ENCODE data around the gene ITIH5.

Gene ITIH5

DNA sequence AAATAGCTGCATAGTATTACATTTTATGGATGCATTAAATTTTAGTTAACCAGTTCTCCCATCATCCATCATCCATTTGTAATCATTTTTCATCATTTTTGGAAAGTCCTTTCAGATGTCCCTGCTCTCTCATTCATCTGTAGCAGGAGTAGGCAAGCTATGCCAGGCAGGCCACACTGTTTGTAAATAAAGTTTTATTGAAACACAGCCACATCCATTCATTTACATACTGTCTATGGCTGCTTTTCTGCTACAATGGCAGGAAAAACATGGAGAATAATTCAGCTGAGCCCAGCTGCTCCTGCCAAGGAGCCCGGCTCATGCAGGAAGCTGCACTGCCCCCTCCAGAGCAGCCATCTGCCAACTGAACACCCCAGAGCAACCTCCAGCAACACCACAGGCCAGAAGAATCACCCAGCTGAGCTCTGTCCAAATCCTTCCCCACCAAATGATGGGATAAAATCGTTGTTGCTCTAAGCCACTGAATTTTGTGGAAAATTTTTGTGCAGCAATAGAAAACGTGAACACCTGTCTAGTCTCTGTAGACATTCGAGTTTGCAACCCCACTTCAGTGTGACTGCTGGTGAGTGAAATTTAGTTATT lies 19.6 kb downstream of the ITIH5 start:
- no peak overlapping the region for H3K27ac ChIP-seq

DNA sequence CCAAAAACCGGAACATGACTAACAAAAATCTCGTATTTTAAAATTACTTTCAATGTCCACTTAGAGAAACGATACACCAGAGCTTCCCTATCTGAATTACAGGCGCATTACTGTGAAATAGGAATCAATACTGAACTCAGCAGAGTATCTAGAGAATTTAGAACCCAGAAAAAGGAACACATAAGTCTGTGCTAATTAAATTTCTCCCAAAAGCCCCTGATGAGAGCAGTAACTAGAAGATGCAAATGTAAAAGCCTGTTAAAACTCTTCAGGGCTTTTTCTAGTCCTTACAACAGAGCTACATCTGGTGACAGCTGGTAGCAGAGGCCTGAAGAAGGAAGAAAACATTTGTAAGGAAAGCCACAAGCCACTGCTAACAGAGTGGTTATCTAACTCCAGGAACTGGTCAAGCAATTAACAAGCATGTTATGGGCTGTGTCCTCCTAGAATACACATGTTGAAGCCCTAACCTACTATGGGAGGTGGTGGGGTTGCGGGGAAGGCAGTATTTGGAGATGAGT lies 24.2 kb downstream of the ITIH5 start:
- no peak overlapping the region for H3K27ac ChIP-seq
- no peak overlapping the region for H3K4me3 ChIP-seq

More for the DNA sequence above, 19.6 kb downstream of the ITIH5 start:
- no peak overlapping the region for H3K4me3 ChIP-seq

DNA sequence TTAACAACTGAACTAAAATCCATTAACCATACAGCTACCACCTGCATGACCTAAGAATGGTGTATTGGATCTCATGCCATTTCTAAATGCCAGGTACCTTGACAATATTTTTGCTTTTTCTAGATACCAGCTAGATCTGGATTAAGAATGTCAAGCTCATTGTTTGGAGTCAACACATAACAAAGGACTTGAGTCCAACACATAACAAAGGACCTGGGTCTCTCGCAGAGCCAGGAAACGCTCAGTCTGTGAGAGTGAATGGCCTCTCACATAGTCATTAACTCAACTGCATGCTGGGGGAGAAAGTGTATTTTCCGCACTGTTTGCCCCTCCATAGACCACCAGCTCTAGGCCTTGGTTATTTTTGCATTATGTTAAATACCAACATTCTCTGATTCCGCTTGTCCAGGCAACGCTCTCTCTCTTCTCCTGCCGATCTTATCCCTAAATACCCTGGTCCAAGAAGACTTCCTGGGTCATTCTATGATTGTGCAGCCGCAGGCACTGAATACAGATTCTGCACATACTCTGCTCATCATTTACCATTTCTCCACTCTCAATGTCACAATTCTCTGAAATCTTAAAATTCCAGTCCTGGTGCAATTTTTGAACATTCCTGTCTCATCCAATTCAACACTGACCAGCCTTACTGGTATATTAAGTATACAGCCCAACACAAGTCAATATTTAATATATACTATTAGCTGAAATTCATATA lies 31.2 kb downstream of the ITIH5 start:
- Histone ChIP-seq H3K27ac (no peak overlapping the region), H3K4me3 (no peak overlapping the region)

DNA sequence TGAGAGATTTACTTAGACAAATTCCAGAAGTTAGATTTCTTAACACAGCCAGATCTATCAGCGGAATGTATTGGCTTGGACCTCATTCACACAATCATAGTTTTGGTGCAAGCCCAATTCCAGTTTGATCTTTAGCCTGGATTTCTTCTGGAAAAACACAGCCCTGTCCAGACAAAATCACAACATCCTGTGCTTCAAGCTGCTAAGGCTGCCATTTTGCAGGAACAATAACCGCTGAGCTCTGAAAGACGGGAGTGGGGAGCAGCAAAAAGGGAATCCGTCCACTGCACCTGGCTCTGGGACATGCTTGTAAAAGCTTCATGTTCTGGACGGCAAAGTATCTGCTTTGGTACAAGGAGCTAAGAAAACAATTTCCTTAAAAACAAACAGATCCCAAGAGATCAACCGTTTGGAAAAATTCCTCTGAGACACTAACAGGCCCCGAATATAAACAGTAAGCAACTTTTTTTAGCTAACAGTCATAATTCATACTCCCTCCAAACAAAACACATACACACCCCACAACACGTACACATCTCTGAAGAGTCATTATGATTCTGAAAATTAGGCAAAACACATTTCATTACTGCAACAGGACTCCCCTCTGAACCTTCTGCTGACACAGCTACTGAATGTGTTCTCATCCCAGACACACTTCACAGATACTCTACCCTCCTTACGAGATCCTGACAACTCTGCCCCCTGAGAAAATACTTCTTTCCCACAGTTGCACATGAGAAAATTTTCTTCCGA lies 32.4 kb downstream of the ITIH5 start:
- Histone ChIP-seq H3K27ac (peak overlapping the region in 3 of 21 experiments; percentile 2 to 58 (median 47)), H3K4me3 (no peak overlapping the region)

DNA sequence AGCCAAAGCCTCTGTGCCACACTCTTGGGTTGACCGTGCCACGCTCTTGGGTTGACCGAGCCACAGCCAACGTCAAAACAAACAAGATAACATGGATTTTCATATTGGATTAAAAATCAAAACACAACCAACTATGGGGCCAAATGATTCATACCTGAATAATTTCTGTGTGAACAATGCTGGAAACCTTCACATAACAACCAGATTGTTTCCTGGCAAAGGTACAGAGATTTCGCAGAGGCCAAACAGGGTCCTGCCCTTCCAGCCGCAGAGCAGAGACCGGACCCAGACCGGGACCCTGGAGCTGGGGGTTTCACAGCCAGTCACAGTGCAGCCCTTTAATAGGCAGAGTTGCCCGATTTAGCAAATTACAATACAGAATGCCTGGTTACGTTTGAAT lies 40.5 kb downstream of the ITIH5 start:
- Histone ChIP-seq H3K4me3 (no peak overlapping the region), H3K27ac (peak overlapping the region in 3 of 21 experiments; percentile 3 to 21 (median 10))

DNA sequence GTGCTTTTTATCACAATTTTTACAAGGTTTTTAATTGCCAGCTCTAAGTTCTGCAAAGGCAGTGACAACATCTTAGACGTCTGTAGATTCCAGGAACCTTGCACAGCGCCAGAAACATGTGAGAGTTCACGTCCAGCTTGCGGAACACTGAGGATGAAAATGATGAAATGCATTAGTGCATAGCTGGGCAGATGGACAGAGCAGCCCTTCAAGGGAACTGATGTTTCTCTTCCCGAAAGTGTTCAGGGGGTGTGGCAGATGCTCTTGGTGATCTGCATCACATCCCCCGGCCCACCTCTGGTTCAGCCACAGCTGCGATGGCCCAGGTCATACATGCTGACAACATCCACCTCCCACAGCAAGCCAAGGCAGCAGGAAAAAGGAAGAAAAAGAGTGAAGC lies 40.9 kb downstream of the ITIH5 start:
- no peak overlapping the region for H3K4me3 ChIP-seq

DNA sequence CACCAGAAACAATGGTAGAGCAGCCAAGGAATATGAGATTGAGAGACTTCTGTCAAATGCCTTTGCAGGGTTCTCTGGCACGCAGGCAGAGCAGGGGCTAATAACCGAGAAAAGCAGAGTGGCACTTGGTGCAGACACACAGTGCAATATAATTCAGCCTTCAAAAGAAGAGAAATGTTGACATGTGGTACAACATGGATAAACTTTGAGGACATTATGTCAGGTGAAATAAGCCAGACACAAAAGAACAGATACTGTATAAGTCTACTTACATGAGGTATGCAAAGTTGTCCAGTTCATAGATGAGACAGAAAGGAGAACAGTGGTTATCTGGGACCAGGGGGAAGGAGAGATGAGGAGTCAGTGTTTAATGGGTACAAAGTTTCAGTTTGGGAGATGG lies 41.8 kb downstream of the ITIH5 start:
- Histone ChIP-seq H3K27ac (no peak overlapping the region), H3K4me3 (no peak overlapping the region)

More for the DNA sequence above, 40.9 kb downstream of the ITIH5 start:
- H3K27ac ChIP-seq: peak overlapping the region in 4 of 21 experiments; percentile 3 to 21 (median 9)

DNA sequence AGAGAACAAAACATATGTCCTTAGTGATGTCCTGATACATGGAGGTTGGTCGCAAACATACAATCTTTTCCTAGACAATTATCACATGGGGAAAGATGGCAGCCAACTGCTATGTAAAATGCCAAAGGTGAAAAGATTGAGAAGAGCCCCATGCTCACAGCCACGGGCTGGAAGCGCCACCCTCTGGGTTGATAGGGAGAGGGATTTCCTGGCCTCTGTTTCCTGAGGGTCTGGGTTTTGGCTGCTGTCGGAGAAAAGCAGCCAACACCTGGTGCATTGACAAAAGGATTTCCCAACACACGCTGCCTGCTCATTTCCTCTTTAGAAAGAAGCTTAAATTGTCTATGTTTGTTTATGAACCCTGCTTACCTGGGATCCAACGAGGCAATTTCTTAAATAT lies 43.8 kb downstream of the ITIH5 start:
- Histone ChIP-seq H3K27ac (no peak overlapping the region), H3K4me3 (no peak overlapping the region)

DNA sequence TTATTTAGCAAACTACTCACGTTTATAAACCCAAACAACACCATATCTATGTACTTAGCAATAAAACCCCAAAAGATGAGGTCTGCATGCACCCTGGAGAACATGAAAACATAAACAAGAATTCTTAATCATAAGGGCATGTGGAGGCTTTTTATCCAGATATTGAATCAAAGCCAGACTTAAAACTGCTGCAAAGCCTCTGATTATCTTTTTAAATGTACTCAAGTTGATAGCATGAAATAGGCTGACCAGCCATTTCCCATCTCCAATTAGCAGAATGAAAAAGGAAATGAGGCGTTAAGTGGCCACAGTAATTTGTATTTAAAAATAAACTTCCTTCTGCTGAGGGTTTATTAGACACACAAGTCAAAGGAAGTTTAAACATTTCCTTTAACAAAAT lies 48.3 kb downstream of the ITIH5 start:
- Histone ChIP-seq H3K27ac (no peak overlapping the region), H3K4me3 (no peak overlapping the region)

DNA sequence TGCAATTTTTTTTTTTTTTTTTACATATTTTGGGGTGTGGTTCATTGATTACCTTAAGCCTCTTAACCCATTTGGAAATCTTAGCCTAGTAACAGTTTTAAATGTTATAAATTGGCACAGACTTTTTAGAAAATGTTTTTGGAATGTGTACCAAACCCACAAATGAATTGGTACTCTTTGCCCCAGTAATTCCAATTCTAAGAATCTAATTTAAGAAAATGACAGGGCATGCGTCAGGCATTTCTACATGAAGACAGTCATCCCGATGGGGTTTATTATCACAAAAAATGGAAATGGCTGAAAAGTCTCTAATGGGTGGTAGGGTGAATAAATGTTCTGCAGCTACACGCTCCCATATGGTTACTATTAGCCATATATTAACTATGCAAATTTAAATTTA lies 54.9 kb downstream of the ITIH5 start:
- no peak overlapping the region for H3K4me3 ChIP-seq
- no peak overlapping the region for H3K27ac ChIP-seq

DNA sequence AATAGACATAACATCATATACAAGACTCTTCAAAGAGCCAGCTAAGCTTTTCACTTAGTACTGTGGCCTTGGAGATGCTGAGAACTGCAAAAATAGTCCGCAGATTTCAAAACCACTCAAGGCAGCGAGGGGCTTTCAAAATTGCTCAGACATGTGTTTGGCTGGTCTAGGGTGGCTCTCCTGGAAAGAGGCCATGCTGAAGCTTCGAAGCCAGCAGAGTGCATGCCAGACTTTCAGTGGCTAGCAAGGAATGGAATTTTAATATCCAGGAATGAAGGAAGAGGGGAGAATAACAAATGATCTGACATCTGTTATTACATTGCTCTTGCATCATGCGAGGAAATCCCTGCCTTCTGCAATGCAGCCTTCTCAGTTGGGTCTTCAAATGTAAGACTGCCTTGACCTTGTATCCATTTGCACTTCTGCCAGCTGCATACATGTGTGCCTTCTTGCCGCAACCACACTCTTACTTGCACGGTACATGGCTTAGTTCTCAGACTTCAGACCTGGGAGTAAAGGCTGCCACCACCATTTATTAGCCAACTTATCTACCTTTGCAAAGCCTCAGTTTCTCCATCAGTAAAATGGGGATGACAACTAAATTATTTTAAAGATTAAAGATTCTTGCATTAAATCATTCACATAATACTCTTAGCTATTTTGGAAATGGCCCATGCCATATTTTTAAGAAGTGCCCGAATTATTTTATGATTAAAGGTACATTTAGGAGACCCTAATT lies 55.9 kb downstream of the ITIH5 start:
- H3K4me3 ChIP-seq: no peak overlapping the region
- peak overlapping the region in 1 of 21 experiments; percentile 31 for H3K27ac ChIP-seq

DNA sequence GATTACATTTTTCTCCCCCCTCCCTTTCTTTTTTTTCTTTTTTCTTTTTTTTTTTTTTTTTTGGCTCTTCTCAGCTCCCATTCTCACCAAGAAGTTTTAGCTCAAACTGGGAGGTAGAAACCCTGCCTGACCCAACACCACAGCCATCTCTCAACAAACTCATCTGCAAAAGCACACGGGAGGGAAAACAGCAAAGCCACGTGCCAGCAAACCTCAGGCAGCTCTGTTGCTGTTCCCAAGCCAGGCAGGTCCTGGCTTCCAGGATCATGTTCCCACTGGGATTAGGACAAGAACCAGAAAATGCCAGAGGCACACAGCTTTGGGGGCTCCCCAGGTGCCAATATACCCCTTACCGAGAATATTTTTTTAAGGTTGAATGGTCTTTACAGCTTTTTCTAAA lies 56.7 kb downstream of the ITIH5 start:
- Histone ChIP-seq H3K4me3 (no peak overlapping the region), H3K27ac (peak overlapping the region in 7 of 21 experiments; percentile 8 to 60 (median 26))

DNA sequence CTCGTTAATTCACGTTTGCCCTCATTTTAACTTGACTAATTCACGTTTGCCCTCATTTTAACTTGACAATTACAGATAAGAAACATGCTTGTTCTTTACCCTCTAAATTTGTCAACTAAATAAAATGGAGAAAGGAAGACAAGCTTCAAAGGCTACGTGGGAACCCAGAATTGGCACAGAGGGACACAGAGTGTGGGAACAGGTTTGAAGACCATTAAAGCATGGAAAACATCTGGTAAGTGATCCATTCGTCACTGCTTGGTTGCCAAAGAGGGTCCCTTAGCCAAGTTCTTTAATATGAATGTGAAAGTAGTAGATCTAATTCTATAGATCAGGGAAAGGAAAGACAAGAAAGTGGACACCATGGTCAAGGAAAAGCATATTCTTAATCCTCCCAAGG lies 57.2 kb downstream of the ITIH5 start:
- Histone ChIP-seq H3K27ac (peak overlapping the region in 3 of 21 experiments; percentile 21 to 35 (median 26)), H3K4me3 (no peak overlapping the region)

DNA sequence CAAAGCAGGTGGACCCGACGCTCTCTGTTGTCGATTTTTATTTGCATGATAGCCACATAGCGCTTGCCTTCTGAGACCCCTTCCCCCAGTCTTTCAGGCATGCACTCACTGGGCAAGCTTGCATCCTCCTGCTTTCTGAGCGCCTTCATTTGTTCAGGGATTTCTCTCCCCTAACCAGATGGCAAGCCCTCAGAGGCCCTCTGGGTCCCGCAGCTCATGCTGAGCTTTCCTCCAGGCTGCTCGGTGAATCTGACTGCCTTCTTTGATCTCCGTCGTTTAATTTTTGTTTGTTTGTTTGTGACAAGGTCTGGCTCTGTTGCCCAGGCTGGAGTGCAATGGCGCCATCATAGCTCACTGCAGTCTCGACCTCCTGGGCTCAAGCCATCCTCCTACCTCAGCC lies 58.8 kb downstream of the ITIH5 start:
- Histone ChIP-seq H3K4me3 (no peak overlapping the region), H3K27ac (peak overlapping the region in 1 of 21 experiments; percentile 2)

DNA sequence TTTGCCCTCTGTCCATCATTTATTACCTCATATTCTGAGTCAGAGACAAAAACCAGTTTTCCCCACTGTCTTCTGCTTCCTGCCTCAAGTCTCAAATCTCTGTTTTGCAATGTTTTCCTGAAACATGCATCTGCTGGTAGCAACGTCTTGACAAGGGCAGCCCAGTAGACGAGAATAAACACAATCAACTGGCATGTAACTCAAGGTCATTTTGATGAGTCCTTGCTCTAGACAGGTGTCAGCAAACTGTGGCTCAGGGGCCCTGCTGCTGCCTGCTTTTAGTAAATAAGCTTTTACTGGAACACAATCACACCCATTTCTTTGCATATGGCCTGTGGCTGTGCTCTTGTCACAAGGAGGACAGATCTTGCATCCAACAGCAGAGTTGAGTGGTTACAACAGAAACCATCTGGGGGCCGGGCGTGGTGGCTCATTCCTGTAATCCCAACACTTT lies 59.8 kb downstream of the ITIH5 start:
- Histone ChIP-seq H3K27ac (peak overlapping the region in 2 of 21 experiments; percentile 7 to 31), H3K4me3 (no peak overlapping the region)

DNA sequence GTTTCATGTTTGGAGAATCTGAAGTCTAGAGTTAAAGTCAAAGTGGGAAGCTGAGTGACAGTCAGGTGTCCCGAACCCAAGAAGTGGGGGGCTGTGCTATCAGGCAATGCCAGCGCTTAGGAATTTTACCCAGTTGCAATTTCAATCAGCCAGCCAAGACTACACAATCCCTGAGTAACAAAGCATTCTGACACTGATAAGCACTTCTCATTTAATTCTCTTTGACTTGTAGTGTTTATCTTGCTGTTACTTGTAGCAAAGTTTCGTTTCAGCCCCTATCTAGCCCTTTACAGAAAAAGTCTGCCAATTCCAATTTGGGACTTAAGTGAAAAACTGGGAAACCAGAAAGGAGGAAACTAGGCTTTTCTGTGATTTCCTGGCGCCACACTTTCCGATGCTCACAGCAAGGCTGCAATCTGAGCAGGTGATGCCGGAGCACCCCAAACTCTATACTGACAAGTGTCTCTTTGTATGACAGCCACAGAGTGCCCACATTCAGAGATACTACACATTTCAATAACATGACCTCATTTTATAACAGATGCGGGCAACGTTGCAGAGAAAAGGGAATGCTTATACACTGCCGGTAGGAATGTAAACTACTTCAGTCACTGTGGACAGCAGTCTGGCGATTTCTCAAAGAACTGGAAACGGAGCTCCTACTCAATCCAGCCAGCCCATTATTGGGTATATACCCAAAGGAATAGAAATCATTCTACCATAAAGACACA lies 61.0 kb downstream of the ITIH5 start:
- no peak overlapping the region for H3K27ac ChIP-seq
- no peak overlapping the region for H3K4me3 ChIP-seq

DNA sequence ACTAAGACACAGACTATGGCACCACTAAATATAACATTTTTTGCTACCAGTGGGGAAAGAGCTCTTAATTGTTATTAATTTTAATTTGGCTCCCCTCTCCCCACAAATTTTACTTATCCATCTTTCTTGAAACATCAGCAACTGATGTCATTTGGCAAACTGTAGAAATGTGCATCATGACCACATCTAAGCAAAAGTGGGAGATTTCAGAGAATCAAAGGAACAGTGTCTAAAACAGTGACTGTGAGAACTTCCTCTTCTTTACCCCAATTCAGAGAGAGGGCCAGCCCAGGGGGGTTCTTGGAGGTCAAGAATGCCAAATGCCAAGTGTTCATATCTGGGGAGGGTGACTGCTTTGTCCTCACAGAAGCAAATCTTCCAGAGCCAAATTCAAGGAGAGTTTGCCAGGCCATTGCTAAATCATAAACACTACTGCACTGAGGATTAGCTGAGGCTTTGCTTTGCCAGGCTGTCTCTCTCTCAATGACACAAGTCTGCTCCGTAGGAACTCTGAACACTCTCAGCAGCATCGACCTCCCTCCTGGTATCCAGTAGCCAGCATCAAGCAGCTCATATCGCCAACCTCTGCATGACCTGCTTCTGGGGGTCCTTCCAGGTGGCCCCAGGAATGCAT lies 65.6 kb downstream of the ITIH5 start:
- no peak overlapping the region for H3K4me3 ChIP-seq
- peak overlapping the region in 1 of 21 experiments; percentile 25 for H3K27ac ChIP-seq

DNA sequence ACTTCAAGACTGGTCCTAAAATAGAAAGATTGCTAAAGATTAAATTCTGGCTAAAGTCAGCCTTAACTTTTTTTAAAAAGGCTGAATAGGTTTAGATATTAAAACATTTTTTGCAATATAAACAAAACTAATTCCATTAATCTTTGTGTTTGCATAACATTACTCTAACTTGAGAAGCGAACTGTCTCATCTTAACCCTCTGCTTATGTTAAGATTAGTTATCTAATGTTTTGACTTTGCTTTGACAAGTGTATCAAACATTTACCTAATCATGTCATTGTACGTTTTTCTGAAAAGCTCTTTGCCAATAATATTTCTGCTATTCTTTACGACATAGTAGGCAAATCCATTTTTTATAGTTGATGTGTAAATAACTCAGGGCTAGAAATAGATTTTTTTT lies 68.0 kb downstream of the ITIH5 start:
- no peak overlapping the region for H3K4me3 ChIP-seq
- H3K27ac ChIP-seq: no peak overlapping the region

DNA sequence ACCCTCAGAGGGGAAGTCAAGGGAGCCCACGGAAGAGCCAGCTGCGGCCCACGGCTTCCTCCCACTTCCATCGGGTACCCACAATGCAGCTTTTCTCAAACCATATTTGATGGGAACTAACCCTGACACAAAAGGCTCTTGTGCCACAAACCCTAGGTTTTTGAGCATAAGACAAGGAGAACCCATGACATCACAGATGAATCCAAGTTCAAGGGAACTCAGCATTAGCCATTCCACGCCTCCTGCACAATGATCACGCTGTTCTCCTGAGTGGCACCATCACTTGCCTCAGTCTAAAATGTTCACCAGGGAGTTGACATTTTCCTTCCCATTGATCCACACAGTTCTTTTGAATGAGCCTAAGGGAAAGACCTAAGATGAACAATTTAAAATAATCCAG lies 70.4 kb downstream of the ITIH5 start:
- Histone ChIP-seq H3K27ac (no peak overlapping the region), H3K4me3 (no peak overlapping the region)
